Progenitor cell of endocrine pancreas (in vitro differentiated cells): ENCODE results near the gene PTH2. TPM values are rescaled to one million over a fixed set of nuclear protein-coding genes. Genes with fewer than 3 reads are reported as not detected.

Experiments used
- DNase-seq: peaks from one replicate; pipeline ENCODE4 v3.0.0; 2021; ENCODE audit warnings: low spot score; ENCODE audit not compliant: unreplicated experiment
- H3K27ac Mint-ChIP-seq: 2 replicates; pipeline ENCODE4 v1.8.0; 2021; ENCODE audit warnings: mild to moderate bottlenecking, moderate library complexity, mixed read lengths
- H3K27me3 Mint-ChIP-seq: 2 replicates; pipeline ENCODE4 v1.8.0; 2021; ENCODE audit warnings: mixed read lengths
- H3K36me3 Mint-ChIP-seq: 2 replicates; pipeline ENCODE4 v1.8.0; 2022; ENCODE audit warnings: mixed read lengths; ENCODE audit not compliant: insufficient read depth
- H3K4me1 Mint-ChIP-seq: 2 replicates; pipeline ENCODE4 v1.8.0; 2021; ENCODE audit warnings: low read depth, mixed read lengths
- H3K4me3 Mint-ChIP-seq: 2 replicates; pipeline ENCODE4 v1.8.0; 2021; ENCODE audit warnings: low read depth, mild to moderate bottlenecking, moderate library complexity, mixed read lengths
- H3K9me3 Mint-ChIP-seq: 2 replicates; pipeline ENCODE4 v1.8.0; 2021; ENCODE audit warnings: low read depth, mixed read lengths
- CTCF ChIP-seq: fragments of 200-600 bp; sonication (generic); IDR thresholded peaks from one replicate; pipeline ENCODE4 v1.5.0; 2021; ENCODE audit warnings: antibody characterized with exemption, mild to moderate bottlenecking; ENCODE audit not compliant: unreplicated experiment
- long read RNA-seq: library from polyadenylated mRNA; unstranded; transcript quantifications from one replicate; pipeline ENCODE4 v2.0.0, GENCODE V29; 2020
- total RNA-seq: library from RNA; stranded (reverse); gene quantifications from 2 replicates; pipeline ENCODE4 v1.2.1, GENCODE V29; 2021

Gene PTH2
- not detected in 2 replicates for total RNA-seq
- long read RNA-seq: 0 reads

GRCh38 chr19:49423071-49423984 is at the start of gene PTH2:
Gene PTH2 (minus strand): TSS chr19:49423441. CDS start chr19:49423339, 102 bp downstream.
- TF ChIP-seq CTCF: no peak
- H3K4me1 Mint-ChIP-seq: peaks cover 10% of the 10 kb centered on the region

GRCh38 chr19:49472936-49473335 is 49.7 kb upstream of the PTH2 start:
- Mint-ChIP-seq H3K36me3 (peaks cover 4% of the 10 kb centered on the region), H3K4me3 (no peak overlapping the region), H3K9me3 (no peaks in the 10 kb centered on the region), H3K4me1 (peaks cover 2% of the 10 kb centered on the region), H3K27me3 (peaks cover 18% of the 10 kb centered on the region), H3K27ac (no peak overlapping the region)
- TF ChIP-seq CTCF: no peak
- DNase-seq: no peak

More at GRCh38 chr19:49423071-49423984, at the start of gene PTH2:
- Mint-ChIP-seq H3K36me3 (no peaks in the 10 kb centered on the region), H3K27ac (no peak within 1 kb of the TSS), H3K4me3 (no peak within 1 kb of the TSS), H3K9me3 (no peaks in the 10 kb centered on the region), H3K27me3 (peaks cover 93% of the 10 kb centered on the region)
- DNase-seq: no peak

GRCh38 chr19:49470615-49470978 is 47.4 kb upstream of the PTH2 start:
- no peak for DNase-seq
- Mint-ChIP-seq H3K9me3 (no peaks in the 10 kb centered on the region), H3K4me3 (no peak overlapping the region), H3K27ac (no peak overlapping the region), H3K36me3 (peaks cover 4% of the 10 kb centered on the region), H3K4me1 (no peaks in the 10 kb centered on the region), H3K27me3 (peaks cover 10% of the 10 kb centered on the region)
- no peak for TF ChIP-seq CTCF

- peaks cover 4% of the 10 kb centered on the region for H3K36me3 Mint-ChIP-seq
- no peak for TF ChIP-seq CTCF
- peaks cover 5% of the 10 kb centered on the region for H3K27me3 Mint-ChIP-seq
- no peaks in the 10 kb centered on the region for H3K9me3 Mint-ChIP-seq
- DNase-seq: no peak
- H3K27ac Mint-ChIP-seq: no peak overlapping the region
- H3K4me3 Mint-ChIP-seq: no peak overlapping the region
- no peaks in the 10 kb centered on the region for H3K4me1 Mint-ChIP-seq
Measured at GRCh38 chr19:49469828-49470614, 46.8 kb upstream of the PTH2 start.

- Mint-ChIP-seq H3K9me3 (no peaks in the 10 kb centered on the region), H3K36me3 (peaks cover 4% of the 10 kb centered on the region), H3K4me1 (no peaks in the 10 kb centered on the region), H3K27me3 (no peaks in the 10 kb centered on the region), H3K27ac (peak overlapping the region; percentile 33), H3K4me3 (no peak overlapping the region)
- DNase-seq: no peak
- no peak for TF ChIP-seq CTCF
Measured at GRCh38 chr19:49468746-49469447, 45.7 kb upstream of the PTH2 start.
